HG03565 (cell line): Measurements from ENCODE around the gene CTDSPL.
"Not testable (repeated sequence)": the region's sequence is repeated elsewhere in the genome, so short reads cannot be mapped to it uniquely, and the experiment has no call there.

Experiments
- ATAC-seq: cut with Tn5 transposase; IDR thresholded peaks from one replicate; pipeline ENCODE4 v1.9.1; 2021; ENCODE audit warnings: mild to moderate bottlenecking, moderate library complexity; ENCODE audit not compliant: unreplicated experiment

CTDSPL gene

GRCh38 chr3:38030126-38031021 lies 168.7 kb downstream of the CTDSPL start:
- no peak for ATAC-seq

- ATAC-seq, result no peak
Measured at GRCh38 chr3:38031022-38031994, 169.6 kb downstream of the CTDSPL start.

GRCh38 chr3:38032328-38032865 lies 170.7 kb downstream of the CTDSPL start:
- ATAC-seq, result no peak

GRCh38 chr3:38033586-38033985 lies 171.9 kb downstream of the CTDSPL start:
- not testable (repeated sequence) for ATAC-seq
